ENCODE measurements around the gene THRSP.
"Not testable (repeated sequence)": the region's sequence is repeated elsewhere in the genome, so short reads cannot be mapped to it uniquely, and the experiment has no call there.

- TF ChIP-seq TAF1 (IDR thresholded peaks at IDR 0.05; ENCODE audit: low read depth, low read length); POLR2AphosphoS5 (IDR thresholded peaks at IDR 0.05; ENCODE audit: low read depth, low read length); POLR2A (IDR thresholded peaks at IDR 0.05; ENCODE audit: low read depth, low read length); POU2F2 (IDR thresholded peaks at IDR 0.05; ENCODE audit: low read depth, low read length); PAX5 (IDR thresholded peaks at IDR 0.05; ENCODE audit: insufficient read depth, low read length, severe bottlenecking): not testable (repeated sequence)
These were observed 3.8 kb upstream of the THRSP start for GRCh38 chr11:78059749-78060328.
